Occipital lobe (tissue), 2 donors: Measurements from ENCODE around the gene SLX9. TPM values are rescaled to one million over a fixed set of nuclear protein-coding genes. Genes with fewer than 3 reads are reported as not detected.

ENCODE experiments used
- DNase-seq: peaks from one replicate; lab custom pipeline; 2025; lab: John Stamatoyannopoulos, UW
- total RNA-seq: library from RNA; depleted of rRNA; stranded (reverse); fragments of >200 nt; gene quantifications from one replicate; pipeline ENCODE4 v1.2.3, GENCODE V29; 2014

Gene SLX9
- total RNA-seq, 1 donor from 2014 or later, result 6.1 TPM

GRCh38 chr21:44989537-44989886, 49.7 kb downstream of the SLX9 start:
- no peak for DNase-seq

- no peak for DNase-seq
Observed at GRCh38 chr21:44989943-44990780, 50.3 kb downstream of the SLX9 start.

- DNase-seq, result no peak
Observed at GRCh38 chr21:44990921-44991320, 51.1 kb downstream of the SLX9 start.

GRCh38 chr21:44991538-44992483, 52.0 kb downstream of the SLX9 start:
- no peak for DNase-seq

- DNase-seq, result no peak
Observed at GRCh38 chr21:44992608-44993031, 52.8 kb downstream of the SLX9 start.

- DNase-seq, result no peak
Observed at GRCh38 chr21:44993321-44994046, 53.7 kb downstream of the SLX9 start.

GRCh38 chr21:44994047-44994694, 54.3 kb downstream of the SLX9 start:
- no peak for DNase-seq

- no peak for DNase-seq
Observed at GRCh38 chr21:44994695-44995342, 55.0 kb downstream of the SLX9 start.

GRCh38 chr21:44995343-44995941, 55.6 kb downstream of the SLX9 start:
- no peak for DNase-seq

GRCh38 chr21:44996096-44996495, 56.3 kb downstream of the SLX9 start:
- DNase-seq, result no peak

- no peak for DNase-seq
Observed at GRCh38 chr21:44996501-44996921, 56.7 kb downstream of the SLX9 start.

- no peak for DNase-seq
Observed at GRCh38 chr21:44996983-44997936, 57.4 kb downstream of the SLX9 start.

GRCh38 chr21:44998086-44998620, 58.3 kb downstream of the SLX9 start:
- DNase-seq, result no peak

- DNase-seq, result no peak
Observed at GRCh38 chr21:44998621-44999427, 59.0 kb downstream of the SLX9 start.

GRCh38 chr21:44999428-44999971, 59.7 kb downstream of the SLX9 start:
- no peak for DNase-seq

GRCh38 chr21:44999972-45000636, 60.3 kb downstream of the SLX9 start:
- no peak for DNase-seq

- DNase-seq, result no peak
Observed at GRCh38 chr21:45000637-45001133, 60.9 kb downstream of the SLX9 start.
